HAP-1 (cell line): ENCODE results near the gene TBCB.

ENCODE experiments used
- DNase-seq, 2 experiments: peaks; one replicate each; pipeline ENCODE4 v3.0.0-alpha.2; 2016 to 2020; ENCODE audit warnings: low spot score in 2 of 2
- H3K27me3 ChIP-seq: fragments of 250-450 bp; sonication (Bioruptor Pico); 2 replicates; pipeline ENCODE4 v1.5.1; 2020; ENCODE audit warnings: low read depth, mild to moderate bottlenecking, moderate library complexity
- H3K36me3 ChIP-seq: fragments of 250-450 bp; sonication (Bioruptor Pico); replicated peaks from 2 replicates; pipeline ENCODE4 v1.5.1; 2020; ENCODE audit warnings: mild to moderate bottlenecking
- H3K4me1 ChIP-seq: fragments of 250-450 bp; sonication (Bioruptor Pico); 2 replicates; pipeline ENCODE4 v1.5.1; 2020; ENCODE audit warnings: mild to moderate bottlenecking
- H3K4me3 ChIP-seq: fragments of 250-450 bp; sonication (Bioruptor Pico); 2 replicates; pipeline ENCODE4 v1.5.1; 2020; ENCODE audit warnings: mild to moderate bottlenecking, moderate library complexity
- H3K9me3 ChIP-seq: fragments of 250-450 bp; sonication (Bioruptor Pico); 2 replicates; pipeline ENCODE4 v1.5.1; 2020; ENCODE audit warnings: mild to moderate bottlenecking, moderate library complexity
- in situ Hi-C: fragments of 300-500 bp; cut with MboI; formaldehyde crosslinking; loops from 3 replicates; pipeline ENCODE4 v1.14.3; 2020; ENCODE audit warnings: low sequenced_read_pairs, inconsistent platforms, mixed read lengths

The TBCB gene

DNA sequence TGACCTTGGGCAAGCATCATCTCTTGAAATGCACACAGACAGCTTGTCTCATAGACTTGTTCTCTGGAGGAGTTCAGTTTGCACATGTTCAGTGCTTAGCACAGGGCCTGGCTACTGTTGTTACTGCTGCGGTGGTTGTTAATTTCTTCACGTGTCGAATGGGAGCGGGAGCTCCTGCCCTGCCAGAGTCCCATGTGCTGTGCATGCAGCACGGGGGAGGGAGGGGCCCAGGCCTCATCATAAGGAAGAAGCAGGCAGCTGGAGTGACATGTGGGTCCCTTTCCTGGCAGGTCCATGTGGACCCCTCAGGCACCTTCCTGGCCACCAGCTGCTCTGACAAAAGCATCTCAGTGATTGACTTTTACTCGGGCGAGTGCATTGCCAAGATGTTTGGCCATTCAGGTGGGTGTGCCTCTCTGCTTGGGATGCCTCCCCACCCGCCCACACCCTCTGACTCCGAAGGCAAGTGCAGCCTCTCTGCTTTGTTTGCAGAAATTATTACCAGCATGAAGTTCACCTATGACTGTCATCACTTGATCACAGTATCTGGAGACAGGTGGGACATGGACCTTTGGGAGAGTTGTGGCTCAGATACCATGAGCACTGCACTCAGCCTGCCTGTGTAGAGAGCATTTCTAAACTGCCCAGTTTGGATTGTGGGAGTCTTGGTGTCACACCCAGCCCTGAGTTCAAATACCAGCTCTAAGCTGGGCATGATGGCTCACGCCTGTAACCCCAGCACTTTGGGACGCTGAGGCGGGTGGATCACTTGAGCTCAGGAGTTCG, 24.2 kb upstream of the TBCB start:
- Histone ChIP-seq H3K36me3 (peaks cover 80% of the 10 kb centered on the region), H3K27me3 (no peaks in the 10 kb centered on the region)

GRCh38 chr19:36092566-36092965, 22.7 kb upstream of the TBCB start:
- in situ Hi-C loops: no loop called here
- no peaks in the 10 kb centered on the region for H3K27me3 ChIP-seq
- DNase-seq: no peak
- H3K36me3 ChIP-seq: peaks cover 81% of the 10 kb centered on the region
- H3K4me1 ChIP-seq: no peaks in the 10 kb centered on the region
- H3K4me3 ChIP-seq: no peak overlapping the region
- H3K9me3 ChIP-seq: no peaks in the 10 kb centered on the region

More for the DNA sequence above, 24.2 kb upstream of the TBCB start:
- H3K9me3 ChIP-seq: no peaks in the 10 kb centered on the region
- no peak for DNase-seq
- no peaks in the 10 kb centered on the region for H3K4me1 ChIP-seq
- in situ Hi-C loops: no loop called here
- no peak overlapping the region for H3K4me3 ChIP-seq

DNA sequence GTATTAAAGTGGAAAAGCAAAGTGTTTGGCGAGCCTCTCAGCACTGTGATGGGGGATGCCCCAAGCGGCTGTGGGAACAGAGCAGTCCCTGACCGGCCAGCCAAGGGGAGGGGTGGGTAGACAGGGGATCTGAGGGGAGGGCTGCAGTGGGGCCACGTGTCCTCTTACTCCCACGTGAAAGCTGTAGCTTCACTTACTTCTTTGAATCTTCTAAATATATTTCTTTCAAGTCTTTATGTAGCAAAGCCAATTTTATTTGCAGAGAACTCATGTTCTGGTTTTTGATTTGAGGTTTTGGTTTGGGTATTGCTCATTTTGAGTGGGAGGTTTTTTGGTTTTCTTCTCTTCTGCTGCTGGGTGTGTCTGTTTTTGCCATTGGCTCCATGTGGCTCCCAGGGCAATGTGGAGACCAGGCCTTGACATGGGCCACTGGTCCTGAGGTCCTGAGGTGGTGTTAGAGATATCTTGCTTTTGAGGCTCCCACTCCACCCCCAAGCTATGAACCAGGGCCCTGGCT, 22.1 kb upstream of the TBCB start:
- Histone ChIP-seq H3K36me3 (peaks cover 79% of the 10 kb centered on the region), H3K27me3 (no peaks in the 10 kb centered on the region), H3K9me3 (no peaks in the 10 kb centered on the region), H3K4me1 (no peaks in the 10 kb centered on the region), H3K4me3 (no peak overlapping the region)
- in situ Hi-C loops: no loop called here
- no peak for DNase-seq

- DNase-seq: no peak
- Histone ChIP-seq H3K4me1 (no peaks in the 10 kb centered on the region), H3K27me3 (no peaks in the 10 kb centered on the region), H3K4me3 (no peak overlapping the region), H3K36me3 (peaks cover 74% of the 10 kb centered on the region), H3K9me3 (no peaks in the 10 kb centered on the region)
- in situ Hi-C loops: no loop called here
Observed at GRCh38 chr19:36093687-36094086, 21.6 kb upstream of the TBCB start.

GRCh38 chr19:36097036-36097435, 18.2 kb upstream of the TBCB start:
- DNase-seq: no peak
- Histone ChIP-seq H3K9me3 (no peaks in the 10 kb centered on the region), H3K4me3 (no peak overlapping the region), H3K27me3 (no peaks in the 10 kb centered on the region), H3K36me3 (peaks cover 76% of the 10 kb centered on the region), H3K4me1 (no peaks in the 10 kb centered on the region)
- in situ Hi-C loops: no loop called here

DNA sequence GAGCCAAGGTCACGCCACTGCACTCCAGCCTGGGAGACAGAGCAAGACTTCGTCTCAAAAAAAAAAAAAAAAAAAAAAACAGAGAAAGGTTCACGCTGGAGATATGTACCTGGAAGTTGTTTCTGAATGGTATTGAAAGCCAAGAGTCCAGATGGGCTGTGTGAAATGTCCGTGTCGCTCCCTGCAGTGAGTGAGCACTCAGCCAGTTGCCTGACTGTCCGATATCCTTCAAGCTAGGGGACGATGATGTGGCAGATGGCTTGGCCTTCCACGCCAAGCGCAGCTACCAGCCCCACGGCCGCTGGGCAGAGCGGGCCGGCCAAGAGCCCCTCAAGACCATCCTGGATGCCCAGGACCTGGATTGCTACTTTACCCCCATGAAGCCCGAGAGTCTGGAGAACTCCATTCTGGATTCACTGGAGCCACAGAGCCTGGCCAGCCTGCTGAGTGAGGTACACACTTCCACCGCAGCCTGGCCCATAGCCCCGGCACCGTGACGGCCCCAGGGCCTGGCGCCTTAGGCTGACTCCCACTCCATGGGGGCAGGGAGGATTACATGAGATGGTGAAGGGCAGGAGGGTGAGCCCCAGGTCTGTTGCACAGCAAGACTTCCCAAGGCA, 16.0 kb upstream of the TBCB start:
- H3K9me3 ChIP-seq: no peaks in the 10 kb centered on the region
- no peak overlapping the region for H3K4me3 ChIP-seq
- no peaks in the 10 kb centered on the region for H3K27me3 ChIP-seq
- H3K36me3 ChIP-seq: peaks cover 78% of the 10 kb centered on the region
- H3K4me1 ChIP-seq: no peaks in the 10 kb centered on the region
- no peak for DNase-seq
- in situ Hi-C loops: no loop called here

GRCh38 chr19:36100476-36100875, 14.8 kb upstream of the TBCB start:
- in situ Hi-C loops: no loop called here
- DNase-seq: no peak

DNA sequence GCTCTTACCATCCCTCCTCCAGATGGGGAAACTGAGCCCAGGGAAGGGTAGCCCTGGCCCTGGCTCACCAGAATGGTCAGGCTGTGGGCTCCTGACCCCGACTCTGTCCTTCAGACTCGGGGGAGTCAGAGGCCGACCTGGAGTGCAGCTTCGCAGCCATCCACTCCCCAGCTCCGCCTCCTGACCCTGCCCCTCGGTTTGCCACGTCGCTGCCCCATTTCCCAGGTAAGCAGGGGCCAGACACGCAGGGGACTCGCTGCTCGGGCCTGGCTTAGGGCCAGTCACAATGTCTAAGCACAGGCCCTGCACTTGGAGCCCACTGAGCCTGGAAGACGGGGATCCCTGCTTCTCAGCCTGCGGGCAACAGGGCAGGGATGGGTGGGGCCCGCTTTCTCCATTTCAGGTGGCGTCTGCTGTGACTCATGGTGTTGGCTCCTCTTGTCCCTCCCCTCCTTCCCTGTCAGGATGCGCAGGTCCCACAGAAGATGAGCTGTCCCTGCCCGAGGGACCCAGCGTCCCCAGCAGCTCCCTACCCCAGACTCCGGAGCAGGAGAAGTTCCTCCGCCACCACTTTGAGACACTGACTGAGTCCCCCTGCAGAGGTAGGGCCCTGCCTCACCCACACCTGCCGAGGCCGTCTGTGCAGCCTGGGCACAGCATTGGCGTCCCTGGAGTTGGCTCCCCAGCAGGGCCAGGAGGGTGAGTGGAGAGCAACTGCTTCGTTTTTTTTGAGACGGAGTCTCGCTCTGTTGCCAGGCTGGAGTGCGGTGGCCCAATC, 13.5 kb upstream of the TBCB start:
- peaks cover 77% of the 10 kb centered on the region for H3K36me3 ChIP-seq

More at GRCh38 chr19:36100476-36100875, 14.8 kb upstream of the TBCB start:
- peaks cover 80% of the 10 kb centered on the region for H3K36me3 ChIP-seq
- no peaks in the 10 kb centered on the region for H3K27me3 ChIP-seq
- H3K9me3 ChIP-seq: no peaks in the 10 kb centered on the region
- H3K4me3 ChIP-seq: no peak overlapping the region
- H3K4me1 ChIP-seq: no peaks in the 10 kb centered on the region

DNA sequence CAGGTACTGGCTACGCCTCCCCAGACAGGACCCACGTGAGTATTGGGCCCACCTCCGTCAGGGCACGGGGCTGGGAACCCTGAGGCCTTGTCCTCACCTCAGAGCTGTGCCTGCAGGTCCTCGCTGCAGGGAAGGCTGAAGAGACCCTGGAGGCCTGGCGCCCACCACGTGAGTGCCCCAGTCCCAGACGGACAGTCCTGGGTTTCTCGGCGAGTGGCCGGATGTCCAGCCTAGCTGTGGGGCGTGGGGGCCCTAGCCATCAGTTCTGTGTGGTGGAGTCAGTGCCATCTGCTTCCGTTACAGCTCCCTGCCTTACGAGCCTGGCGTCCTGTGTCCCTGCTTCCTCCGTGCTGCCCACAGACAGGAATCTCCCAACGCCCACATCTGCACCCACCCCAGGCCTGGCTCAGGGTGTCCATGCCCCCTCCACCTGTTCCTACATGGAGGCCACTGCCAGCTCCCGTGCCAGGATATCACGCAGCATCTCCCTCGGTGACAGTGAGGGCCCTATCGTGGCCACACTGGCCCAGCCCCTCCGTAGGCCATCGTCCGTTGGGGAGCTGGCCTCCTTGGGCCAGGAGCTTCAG, 12.1 kb upstream of the TBCB start:
- Histone ChIP-seq H3K9me3 (no peaks in the 10 kb centered on the region), H3K27me3 (no peaks in the 10 kb centered on the region), H3K4me1 (no peaks in the 10 kb centered on the region), H3K36me3 (peaks cover 69% of the 10 kb centered on the region), H3K4me3 (no peak overlapping the region)
- no peak for DNase-seq
- in situ Hi-C loops: no loop called here

More for the DNA sequence above, 13.5 kb upstream of the TBCB start:
- in situ Hi-C loops: no loop called here
- Histone ChIP-seq H3K9me3 (no peaks in the 10 kb centered on the region), H3K27me3 (no peaks in the 10 kb centered on the region), H3K4me1 (no peaks in the 10 kb centered on the region), H3K4me3 (no peak overlapping the region)
- DNase-seq: no peak

DNA sequence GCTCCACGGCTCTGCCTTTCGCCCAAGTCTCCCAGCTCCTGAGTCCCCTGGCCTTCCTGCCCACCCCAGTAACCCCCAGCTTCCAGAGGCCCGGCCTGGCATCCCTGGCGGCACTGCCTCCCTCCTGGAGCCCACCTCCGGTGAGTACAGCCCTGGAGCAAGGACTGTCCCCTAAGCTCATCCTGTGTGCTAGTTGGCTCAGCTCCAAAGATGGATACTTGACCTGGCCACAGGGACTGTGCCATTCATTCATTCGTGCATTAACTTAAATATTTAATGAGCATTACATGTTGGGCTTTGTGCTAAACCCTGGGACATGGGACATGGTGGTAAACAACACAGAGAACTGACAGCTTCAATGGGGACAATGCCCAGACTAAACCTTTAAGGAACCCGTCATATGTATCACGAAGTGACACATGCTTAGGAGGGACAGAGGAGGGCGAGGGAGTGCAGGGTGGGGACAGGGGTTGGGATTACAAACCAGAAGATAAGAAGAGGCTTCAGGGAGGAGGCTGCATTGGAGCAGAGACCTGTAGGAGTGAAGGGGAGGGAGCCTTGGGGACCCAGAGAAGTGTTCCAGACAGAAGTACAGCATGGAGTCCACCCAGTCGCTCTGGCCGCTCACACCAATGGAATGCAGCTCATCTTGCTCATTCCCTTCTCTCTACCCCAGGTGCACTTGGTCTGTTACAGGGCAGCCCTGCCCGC, 11.3 kb upstream of the TBCB start:
- DNase-seq: no peak
- Histone ChIP-seq H3K9me3 (no peaks in the 10 kb centered on the region), H3K27me3 (no peaks in the 10 kb centered on the region), H3K36me3 (peaks cover 69% of the 10 kb centered on the region), H3K4me1 (no peaks in the 10 kb centered on the region), H3K4me3 (no peak overlapping the region)
- in situ Hi-C loops: no loop called here

DNA sequence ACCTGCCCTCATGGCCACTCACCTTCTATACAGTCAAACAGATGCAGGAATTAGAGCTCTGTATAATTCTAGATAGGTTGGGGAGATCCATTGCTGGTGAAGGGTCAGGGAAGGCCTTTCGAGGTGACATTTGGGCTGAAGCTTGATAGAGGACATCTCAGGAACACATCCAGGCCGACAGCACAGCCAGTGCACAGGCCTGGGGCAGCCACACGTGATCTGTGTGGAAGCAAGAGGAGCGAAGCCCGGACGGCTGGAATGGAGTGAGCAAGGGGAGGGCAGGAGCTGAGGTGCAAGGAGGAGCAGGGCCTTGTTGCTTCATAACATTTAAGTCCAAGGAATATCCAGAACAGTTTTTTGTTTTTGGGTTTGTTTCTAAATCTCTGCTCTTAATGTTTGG, 8.8 kb upstream of the TBCB start:
- H3K4me1 ChIP-seq: no peaks in the 10 kb centered on the region
- in situ Hi-C loops: no loop called here

DNA sequence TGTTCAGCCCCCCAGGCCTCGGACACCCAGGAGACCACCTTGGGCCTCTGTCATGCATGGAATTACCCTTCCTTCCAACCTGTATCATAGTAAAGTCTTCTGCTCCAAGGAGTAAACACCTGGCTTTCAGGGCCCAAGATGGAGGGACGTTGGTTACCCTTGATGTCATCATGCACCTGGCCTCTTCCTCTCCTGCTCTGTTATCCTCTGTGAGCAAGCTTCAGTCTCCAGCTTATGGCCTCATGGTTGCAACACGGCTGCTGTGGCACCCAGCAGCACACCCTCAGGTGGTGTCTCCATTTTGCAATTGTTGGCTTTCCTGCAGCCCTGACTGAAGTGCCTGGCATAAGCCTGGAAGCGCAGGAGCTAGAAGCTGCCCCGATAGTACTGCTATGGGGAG, 8.3 kb upstream of the TBCB start:
- no peaks in the 10 kb centered on the region for H3K9me3 ChIP-seq
- no peaks in the 10 kb centered on the region for H3K27me3 ChIP-seq
- in situ Hi-C loops: no loop called here
- peaks cover 45% of the 10 kb centered on the region for H3K36me3 ChIP-seq
- DNase-seq: no peak
- H3K4me3 ChIP-seq: no peak overlapping the region
- no peaks in the 10 kb centered on the region for H3K4me1 ChIP-seq

More for the DNA sequence above, 8.8 kb upstream of the TBCB start:
- Histone ChIP-seq H3K36me3 (peaks cover 48% of the 10 kb centered on the region), H3K9me3 (no peaks in the 10 kb centered on the region), H3K27me3 (no peaks in the 10 kb centered on the region), H3K4me3 (no peak overlapping the region)
- no peak for DNase-seq

- Histone ChIP-seq H3K27me3 (no peaks in the 10 kb centered on the region), H3K4me3 (no peak overlapping the region), H3K36me3 (peaks cover 44% of the 10 kb centered on the region), H3K4me1 (peaks cover 2% of the 10 kb centered on the region; the same call in 1 of the 2 replicates), H3K9me3 (no peaks in the 10 kb centered on the region)
- in situ Hi-C loops: no loop called here
- DNase-seq: no peak
Observed at GRCh38 chr19:36108684-36109083, 6.6 kb upstream of the TBCB start.
